HG03025 (cell line): ENCODE measurements around the gene TULP4.
A peak's percentile ranks its signal among the peaks of the same experiment; 100 is the strongest.

ENCODE experiments used
- ATAC-seq: cut with Tn5 transposase; IDR thresholded peaks from one replicate; pipeline ENCODE4 v1.9.1; 2021; ENCODE audit warnings: mild to moderate bottlenecking, moderate library complexity; ENCODE audit not compliant: unreplicated experiment, low FRiP score

The TULP4 gene

DNA sequence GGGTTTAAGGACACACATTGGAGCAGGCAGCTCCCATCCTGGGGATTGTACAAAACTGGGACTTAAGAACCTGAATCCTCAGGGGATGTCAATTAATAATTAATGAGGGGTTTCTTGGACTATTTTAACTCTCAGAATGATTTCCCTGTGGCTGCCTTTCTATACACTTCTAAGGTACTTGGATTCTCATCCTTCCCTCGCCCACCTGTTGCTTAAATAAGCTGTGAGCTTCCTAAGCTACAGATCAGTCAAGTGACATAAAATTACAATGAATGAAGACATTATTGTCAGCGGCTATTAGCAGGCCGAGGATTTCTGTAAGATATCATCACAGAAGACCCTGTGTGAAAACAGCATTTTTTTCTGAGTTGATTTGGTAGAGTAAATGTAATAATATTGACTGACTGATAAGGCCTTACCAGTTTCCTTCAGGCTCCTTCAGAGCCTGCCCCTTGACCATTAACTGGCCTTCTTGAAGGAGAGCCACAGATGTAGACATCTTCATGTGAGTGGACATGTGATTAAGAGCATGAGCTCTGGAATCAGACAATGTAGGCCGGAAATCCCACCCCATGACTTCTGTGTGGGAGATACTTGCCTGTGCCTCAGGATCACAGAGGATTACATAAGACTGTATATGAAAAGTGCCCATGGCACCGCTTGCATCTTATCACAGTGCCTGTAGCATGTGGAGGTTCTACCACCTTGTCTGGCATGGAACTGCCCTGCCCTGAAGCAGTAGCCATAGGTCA is 101.7 kb downstream of the TULP4 start:
- ATAC-seq: no peak

DNA sequence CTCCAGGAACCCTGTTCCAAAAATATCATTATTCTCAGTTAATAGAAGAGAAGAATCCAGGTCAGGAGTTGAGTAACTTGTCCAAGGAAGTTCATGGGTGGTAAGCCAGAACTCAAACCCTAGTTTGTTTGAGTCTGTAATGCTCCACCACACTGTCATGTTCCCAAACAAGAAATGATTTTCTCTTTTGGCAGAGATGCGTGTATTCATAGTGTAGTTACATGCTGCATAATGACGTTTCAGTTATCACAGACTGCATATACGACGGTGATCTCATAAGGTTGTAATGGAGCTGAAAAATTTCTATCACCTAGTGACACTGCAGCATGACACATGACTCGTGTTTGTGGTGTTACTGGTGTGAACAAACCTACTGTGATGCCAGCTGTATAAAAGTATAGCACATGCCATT is 102.6 kb downstream of the TULP4 start:
- no peak for ATAC-seq

DNA sequence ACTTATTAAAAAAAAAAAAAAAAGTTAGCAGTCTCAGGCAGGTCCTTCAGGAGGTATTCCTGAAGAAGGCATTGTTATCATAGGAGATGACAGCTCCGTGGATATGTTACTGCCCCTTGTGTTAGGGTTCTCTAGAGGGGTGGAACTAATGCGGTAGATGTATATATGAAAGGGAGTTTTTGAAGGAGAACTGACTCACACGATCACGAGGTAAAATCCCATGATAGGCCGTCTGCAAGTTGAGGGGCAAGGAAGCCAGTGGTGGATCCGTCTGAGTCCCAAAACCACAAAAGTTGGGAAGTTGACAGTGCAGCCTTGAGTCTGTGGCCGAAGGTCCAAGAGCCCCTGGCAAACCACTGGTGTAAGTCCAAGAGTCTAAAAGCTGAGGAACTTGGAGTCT is 103.4 kb downstream of the TULP4 start:
- no peak for ATAC-seq

DNA sequence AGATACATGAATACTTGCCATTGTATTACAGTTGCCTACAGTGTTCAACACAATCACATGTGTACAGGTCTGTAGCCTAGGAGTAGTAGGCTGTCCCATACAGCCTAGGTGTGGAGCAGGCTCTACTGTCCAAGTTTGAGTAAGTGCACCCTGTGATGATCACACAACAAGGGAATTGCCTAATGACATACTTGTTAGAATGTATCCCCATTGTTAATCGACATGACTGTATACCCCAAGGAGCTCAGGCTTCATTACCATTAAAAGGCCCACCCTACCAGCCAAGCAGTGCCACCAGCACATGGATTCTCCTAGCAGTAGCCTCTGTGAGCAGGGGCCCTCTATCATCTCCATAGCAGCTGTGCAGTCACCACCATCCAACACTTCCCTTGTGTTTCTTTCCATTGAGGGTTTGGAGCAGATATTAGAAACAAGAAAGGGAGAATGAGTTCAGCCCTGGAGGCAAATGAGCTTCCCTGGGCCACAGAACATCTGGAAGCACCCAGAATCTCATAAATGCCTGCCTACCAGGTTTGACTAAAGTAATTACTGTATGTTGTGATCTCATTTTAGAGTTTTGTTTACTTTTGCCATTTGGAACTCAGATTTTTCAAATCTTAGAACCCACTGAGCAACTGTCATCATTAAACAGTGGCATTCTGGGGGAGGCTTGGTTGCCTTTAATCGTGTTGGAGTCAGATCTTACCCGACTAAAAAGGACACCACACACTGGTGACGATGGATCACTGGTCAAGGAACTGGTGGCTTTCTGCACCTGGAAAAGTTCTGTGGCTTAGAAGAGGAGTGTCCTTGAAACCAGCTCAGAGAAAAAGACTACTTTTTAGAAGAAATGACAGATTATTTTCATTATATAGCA is 104.9 kb downstream of the TULP4 start:
- ATAC-seq: no peak

DNA sequence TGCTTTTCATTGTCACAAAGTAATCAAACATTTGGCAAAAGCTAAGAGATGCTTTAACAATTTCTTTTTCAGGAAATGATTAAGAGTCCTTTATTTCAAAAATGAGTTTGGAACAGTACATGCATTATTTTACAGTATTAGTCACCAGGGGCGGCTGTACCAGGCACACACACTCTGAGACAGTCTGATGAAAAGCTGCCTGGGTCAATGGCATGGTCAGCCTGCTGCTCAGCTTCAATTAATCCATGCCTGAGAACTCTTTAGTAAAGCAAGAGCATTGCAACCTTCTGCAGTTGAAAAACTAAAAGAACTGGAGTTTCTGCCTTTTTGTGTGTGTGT is 105.5 kb downstream of the TULP4 start:
- no peak for ATAC-seq

DNA sequence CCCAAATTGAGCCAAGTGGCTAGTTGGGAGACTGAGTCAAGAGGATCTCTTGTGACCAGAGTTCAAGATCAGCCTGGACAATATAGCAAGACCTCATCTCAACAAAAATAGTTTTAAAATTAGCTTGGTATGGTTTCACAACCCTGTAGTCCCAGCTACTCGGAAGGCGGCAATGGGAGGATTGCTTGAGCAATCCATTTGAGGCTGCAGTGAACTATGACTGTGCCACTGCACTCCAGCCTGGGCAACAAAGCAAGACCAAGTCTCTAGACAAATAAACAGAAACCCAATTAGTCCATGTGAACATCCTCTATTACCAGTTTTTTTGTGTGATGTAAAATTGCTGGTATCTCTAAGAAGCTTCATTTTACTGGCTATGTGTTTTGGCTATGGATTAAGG is 106.2 kb downstream of the TULP4 start:
- ATAC-seq: no peak

DNA sequence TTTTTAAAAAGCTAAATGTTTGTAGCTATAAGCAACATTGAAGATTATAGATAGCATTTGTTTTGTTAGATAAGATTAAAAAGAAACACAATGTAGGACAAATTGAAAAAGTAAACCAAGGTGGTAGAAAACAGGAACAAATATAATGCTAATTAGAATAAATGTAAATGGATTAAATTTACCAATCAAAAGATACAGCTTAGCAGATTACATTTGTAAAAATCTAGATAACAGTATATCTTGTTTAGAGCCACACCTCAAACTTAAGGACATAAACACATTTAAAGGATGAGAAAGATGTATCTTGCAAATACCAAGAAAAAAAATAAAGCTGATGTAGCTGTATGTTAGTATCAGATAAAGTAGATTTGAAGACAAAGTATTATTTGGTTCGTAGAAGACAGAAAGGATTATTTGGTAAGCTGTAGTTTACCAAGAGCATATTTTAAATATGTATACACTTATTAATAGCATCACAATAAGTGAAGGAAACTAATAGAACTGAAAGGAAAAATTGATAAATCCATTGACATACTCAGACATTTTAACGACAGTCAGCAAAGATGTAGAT is 107.2 kb downstream of the TULP4 start:
- ATAC-seq: no peak

DNA sequence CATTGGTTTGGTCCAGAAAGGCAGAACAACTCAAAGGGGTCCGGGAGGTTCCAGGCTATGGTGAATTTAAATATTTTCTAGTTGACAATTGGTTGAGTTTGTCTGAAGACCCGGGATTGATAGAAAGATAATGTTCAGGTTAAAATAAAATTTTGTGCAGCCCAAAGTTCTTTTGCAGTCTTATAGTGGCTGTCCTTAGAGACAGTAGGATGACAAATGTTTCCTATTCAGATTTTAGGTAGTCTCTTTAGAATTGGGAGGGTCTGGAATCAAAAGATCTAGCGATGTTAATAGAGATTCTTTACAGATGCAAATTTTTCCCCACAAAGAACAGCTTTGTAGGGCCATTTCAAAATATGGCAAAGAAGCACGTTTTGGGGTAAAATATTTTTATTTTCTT is 109.1 kb downstream of the TULP4 start:
- no peak for ATAC-seq

DNA sequence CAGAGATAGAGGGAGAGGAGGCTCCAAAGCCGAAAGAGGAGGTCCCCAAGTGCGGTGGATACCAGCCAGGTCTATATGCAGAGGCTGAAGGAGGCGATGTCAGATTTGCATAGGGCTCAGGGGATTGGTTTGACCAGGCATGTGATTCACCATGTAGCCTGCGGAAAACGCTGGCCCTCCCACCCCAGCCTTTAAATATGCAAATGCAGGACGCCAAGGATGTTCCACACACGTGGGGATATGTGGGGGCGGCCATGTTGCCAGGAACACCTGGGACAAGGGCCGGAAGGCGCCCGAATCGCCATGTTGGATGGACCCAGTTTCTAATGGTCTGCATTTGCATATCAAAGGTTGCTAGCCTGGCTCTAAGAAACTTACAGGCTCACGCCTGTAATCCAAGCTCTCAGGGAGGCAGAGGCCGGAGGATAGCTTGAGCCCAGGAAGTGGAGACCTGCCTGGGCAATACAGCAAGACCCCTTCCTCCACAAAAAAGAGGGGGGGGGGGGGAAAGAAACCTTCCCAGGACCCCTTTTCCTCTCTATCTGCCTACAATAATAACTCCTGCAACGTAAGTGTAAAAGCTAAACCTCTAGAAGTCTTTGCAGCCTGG is 110.5 kb downstream of the TULP4 start:
- ATAC-seq: no peak

DNA sequence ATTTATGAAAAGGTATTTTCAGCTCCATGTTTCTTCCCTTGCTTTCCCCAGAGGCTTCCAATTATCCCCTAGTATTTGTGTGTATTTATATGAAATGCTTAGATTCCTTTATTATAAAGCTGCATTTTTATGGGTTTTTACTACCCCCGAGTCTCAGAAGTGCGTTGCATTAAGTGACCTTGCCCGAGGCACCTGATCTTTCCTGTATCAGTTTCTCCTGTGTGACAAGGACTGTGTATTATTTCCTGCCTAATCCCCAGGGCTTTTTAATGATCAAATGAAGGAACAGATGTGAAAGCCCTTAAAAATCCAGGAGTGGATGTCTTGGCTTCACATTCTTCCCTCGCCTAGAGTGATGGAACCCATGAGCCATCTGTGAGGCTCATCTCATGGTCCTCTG is 118.8 kb downstream of the TULP4 start:
- no peak for ATAC-seq

DNA sequence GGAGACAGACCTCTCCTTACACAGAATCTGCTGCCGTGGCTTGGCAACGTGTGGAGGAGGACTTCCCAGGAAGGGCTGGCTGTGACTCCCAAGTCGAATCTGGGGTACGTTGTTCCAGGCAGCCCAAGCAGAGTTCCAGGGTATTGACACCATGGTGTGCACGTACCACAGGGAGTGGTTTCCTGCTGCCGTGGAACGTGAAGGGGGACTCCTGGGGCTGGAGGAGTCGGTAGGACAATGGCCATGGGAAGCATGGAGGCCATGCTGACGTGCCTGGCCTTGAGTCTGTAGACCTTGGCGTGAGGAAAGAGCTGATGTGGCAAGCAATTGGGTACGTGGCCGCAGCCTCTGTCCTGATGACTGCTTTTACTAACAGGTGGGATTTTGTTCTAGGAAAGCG is 119.3 kb downstream of the TULP4 start:
- ATAC-seq: no peak

DNA sequence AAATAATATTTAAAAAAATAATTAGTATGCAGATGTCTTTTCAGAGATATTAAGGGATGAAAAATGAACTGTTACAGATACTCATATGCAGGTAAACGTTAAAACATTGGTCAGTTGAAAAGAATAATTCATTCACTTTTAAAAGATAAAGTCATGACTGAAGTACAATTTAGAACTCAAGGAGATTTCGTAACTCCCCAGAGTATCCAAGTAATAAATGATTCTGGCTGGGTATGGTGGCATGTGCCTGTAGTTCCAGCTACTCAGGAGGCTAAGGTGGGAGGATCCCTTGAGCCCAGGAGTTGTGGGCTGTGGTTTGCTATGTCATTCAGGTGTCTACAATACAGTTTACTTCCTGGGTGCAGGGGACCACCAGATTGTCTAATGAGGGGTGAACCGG is 125.3 kb downstream of the TULP4 start:
- ATAC-seq: no peak

DNA sequence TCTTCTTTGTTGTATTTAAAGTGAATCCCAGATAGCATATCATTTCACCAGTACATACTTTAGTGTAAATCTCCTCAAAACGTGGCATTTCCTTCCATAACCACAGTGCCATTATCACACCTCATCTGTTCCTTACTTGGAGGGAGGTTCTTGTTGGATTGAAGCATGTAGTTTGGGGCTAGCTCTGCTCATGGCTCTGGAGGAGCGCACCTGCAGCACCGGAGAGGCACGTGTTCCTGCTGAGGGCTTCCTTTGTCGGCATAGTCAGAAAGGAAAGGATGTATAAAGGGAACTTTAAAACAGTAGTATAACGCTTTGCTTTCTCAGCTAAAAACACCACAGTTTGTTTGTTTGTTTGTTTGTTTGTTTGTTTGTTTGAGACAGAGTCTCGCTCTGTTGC is 126.0 kb downstream of the TULP4 start:
- no peak for ATAC-seq

DNA sequence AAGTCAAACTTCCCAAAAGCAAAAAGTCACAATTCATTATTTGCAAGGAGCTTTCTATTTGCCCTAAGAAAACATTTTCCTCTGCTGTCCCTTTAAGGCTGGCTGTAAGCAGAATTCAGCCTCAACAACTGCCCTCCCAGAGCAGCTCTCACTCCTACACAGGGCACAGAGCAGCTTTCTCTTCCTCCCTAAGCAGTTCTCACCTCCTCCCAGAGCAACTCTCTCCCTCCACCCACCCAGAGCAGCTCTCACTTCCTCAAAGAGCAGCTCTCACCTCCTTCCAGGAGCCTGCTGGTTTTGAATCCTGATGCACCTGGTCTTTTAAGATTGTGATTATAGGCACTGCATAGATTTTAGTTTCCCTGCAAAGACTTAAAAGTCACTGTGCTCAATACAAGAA is 127.0 kb downstream of the TULP4 start:
- ATAC-seq: peak; percentile 88

DNA sequence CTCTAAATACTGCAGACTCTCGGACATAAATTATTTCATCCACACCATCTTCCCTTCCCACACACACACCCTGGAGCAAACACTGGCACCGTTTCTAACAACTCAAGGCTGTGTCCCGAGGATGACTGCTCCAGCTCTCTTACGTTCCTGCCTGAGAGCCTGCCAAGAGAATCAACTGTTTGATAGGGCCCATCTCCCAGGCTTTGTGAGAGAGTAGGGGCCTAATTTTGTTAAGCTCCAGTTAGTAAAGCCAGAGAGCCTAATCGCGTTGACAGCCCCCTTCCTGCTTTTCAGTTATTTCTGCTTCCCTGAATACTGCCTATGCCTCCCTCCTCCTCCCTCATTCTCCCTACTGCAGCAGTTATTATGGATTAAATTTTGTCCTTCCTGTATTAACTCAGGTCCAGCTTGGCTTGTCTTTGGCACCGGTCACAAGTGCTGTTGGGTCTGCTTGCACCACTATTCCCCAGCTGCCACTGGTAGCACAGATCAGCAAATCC is 129.5 kb downstream of the TULP4 start:
- ATAC-seq: no peak

DNA sequence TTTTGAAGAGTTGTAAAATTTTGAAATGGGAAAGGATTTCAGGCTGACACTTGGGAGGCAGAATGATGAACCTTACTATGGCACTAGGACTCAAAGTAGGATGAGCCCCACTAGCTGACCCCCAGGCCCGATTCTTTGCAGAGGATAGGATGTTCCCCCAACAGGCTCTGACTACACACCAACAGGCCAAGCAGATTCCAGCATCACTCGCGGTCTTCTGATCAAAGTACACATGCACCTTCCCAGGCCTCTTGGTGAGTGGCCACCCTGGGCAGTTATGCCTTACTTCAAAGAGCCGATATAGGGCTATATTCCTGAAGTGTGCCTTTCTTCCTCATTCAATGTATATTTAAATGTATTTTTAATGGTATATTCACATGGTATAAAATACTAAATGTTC is 130.0 kb downstream of the TULP4 start:
- no peak for ATAC-seq

DNA sequence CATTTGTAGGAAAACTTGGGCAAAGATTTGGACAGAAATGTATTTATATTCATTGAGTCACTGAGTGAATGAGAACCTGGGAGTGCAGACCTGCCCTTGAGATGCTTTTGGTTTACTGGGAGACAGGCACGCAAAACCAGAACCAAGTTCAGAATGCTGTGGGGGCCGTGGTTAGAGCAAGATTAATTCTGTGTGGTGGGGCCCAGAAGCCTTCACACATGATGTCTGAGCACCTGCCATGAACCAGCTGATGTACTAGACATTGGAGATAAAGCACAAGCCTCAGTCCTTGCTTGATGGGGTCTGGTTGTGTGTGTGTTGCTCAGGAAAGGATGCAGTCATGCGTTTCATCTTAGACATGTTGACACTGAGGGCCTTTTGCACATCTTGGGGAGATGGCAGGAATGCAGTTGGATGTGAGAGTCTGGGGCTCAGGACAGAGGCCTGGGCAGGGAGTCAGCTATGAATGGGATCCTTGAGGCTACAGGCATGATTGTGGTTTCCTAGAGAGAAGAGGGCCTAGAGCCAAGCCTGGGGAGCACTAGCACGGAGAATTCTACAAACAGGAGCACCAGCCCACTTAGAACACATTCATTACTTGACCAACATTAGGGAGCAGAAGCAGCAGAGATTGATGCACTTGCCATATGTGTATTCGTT is 133.3 kb downstream of the TULP4 start:
- ATAC-seq: no peak

DNA sequence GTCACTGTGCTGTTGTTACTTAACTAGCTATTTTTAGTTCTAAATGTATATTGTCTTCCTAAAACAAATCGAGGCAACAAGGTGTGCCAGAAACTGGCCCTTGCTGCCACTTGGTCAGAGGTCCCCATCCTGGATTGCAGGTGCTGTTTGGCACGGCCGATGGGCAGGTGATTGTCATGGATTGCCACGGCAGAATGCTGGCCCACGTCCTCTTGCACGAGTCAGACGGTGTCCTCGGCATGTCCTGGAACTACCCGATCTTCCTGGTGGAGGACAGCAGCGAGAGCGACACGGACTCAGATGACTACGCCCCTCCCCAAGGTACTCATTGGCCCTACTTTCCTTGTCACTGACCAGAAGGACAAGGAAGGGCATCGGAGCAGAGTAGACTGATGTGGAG is 136.6 kb downstream of the TULP4 start:
- ATAC-seq: no peak

DNA sequence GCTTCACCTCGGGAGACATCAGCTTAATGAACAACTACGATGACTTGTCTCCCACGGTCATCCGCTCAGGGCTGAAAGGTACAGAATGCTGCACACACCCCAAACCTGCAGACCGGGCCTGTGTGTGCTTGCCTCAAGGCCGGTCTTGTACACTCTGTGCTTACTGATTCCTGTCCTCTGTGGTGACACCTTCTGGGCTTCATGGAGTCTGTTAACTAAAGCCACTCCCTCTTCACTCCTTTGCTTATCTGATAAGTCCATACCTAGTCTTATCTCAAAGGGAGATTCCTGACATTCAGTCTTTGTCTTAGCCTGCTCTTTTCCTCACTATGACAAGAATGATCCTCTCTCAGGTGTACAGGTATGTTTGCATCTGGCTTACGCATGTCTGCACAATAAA is 139.9 kb downstream of the TULP4 start:
- no peak for ATAC-seq

DNA sequence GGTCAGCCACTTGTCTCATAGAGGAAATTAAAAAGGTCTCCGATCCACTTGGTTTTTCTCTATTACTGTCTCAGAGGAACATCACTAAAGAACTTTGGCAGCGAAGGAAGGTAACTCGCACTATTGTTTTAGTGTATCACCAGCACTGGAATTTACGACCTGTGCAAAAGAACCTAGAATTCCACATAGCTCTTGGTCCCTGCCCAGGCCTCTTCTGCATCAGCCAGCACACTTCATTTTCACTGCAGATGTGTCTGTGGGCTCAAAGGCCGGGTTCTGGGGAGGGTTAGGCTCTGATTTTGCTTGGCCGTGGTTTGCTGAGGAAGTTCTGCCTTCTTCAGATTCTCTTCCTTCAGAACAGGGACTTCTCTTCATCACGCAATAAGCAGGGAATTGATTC is 144.9 kb downstream of the TULP4 start:
- ATAC-seq: no peak
